Cortex of kidney (tissue), 1 donor: ENCODE data around the gene AP1S2.
A peak's percentile ranks its signal among the peaks of the same experiment; 100 is the strongest.
"Not testable (repeated sequence)": the region's sequence is repeated elsewhere in the genome, so short reads cannot be mapped to it uniquely, and the experiment has no call there.

Experiments used
- DNase-seq: peaks from one replicate; lab custom pipeline; 2025; lab: John Stamatoyannopoulos, UW

AP1S2 gene

DNA sequence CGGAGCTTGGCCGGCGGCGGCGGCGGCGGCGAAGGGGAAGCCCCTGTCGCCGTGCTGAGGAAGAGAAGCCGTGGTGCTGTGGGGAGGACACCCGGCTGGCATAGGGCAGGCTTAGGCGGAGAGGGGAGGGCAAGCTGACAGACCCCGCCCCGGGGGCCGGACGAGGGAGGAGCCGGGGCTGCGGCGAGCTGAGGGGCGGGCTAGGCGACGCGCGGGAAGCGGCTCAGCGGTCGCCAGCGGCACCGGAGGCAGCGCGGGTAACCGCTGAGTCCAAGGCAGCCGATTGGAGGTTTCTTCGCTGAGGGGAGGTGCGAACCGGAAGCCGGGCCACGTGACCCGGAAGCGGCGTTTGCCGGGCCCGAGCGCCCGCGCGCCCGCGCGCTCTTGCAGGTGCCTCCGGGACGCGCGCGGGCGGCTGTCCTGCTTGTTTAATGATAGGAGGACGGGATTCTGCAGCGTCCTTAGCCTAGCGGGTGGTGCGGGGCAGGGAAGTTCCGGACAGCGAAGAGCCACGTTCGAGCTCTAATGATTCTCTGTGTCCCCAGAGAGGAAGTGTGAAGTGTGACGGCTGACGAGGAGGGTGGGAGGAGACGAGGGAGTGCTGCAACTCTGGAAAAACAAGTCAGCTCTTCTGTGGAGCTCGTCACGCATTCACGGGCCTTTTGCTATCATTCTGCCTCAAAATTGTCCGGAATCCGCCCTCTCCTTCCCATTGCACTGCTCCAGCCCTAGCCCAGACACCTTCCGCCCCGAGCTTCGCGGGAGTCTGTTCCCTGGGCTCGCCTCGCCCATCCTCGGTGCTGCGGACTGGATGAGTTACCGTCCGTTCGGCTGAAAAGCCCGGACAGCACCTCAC is at the start of gene AP1S2:
Gene AP1S2, minus strand, starts transcription at position 102 of the 856 bp plus-strand sequence. CDS start 2,289 bp downstream, outside the sequence.
- peak; percentile 14 for DNase-seq

DNA sequence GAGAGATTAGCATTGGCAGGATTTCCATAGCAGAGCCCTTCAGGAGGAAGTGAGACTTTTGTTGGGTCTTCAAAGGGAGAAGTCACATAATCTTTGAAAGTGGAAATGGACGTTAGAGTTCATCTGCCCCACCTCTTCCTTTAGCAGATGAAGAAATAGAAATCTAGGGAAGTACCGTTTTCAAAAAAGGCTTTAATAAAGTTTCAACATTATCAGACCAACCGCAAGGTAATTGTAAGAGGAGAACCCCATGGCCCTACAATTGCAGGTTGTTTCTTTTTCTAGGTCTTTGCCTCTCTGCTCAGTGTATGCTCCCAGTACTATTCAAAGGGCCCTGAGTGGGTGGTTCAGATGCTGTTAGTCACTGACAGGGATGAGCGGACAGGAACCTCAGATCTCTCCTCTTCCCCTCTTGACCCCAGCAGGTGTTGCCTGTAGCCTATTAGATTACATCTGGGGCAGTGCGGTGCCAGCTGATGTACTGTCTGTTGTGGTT is 48.6 kb upstream of the AP1S2 start:
- no peak for DNase-seq

DNA sequence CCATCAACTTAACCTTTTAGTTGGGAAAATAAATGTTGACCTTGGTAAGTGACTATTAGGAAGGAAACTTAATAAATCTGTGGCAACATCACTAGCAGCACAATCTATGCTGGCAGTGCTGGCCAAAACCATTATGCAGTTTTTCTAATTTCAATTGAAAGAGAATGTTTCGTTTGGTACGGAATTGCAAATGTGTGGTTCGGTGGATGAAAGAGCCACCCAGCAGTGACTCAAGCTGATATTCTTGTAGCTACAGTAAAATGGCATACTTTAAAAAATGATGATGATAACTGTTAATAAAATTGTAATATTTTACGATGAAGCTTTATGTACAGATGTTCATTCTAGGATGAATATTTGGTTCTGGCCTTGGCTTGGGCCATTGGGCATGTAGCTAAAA is 40.7 kb upstream of the AP1S2 start:
- DNase-seq: no peak

DNA sequence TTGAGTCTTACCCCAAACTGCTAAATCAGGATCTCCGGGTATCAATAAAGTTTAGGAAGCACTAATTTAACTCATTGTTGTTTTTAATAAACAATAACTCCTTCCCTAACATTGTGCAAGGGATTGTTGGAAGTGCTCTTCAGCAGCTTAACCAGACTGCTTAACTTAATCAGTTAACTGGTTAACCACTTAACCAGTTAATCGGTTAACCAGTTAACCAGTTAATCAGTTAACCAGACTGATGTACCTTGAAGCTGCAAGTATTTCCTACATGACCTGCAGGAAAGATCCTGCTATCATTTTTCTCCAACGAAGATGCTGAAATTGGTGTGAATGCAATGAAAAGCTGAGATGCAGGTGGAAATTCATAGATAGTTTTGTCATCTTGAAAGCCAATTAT is 40.1 kb upstream of the AP1S2 start:
- no peak for DNase-seq

DNA sequence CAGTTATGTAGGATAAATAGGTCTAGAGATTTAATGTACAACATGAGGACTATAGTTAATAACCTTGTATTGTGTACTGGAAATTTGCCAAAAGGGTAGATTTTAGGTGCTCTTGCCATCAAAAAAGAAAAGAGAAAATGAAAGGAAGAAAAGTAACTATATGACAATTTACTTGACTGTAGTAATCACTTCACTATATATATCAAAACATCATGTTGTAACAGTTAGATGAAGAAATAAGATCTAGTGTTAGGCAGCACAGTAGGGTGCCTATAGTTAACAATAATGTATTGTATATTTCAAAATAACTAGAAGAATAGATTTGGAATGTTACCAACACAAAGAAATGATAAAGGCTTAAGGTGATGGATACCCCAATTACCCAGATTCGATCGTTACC is 35.9 kb upstream of the AP1S2 start:
- no peak for DNase-seq

DNA sequence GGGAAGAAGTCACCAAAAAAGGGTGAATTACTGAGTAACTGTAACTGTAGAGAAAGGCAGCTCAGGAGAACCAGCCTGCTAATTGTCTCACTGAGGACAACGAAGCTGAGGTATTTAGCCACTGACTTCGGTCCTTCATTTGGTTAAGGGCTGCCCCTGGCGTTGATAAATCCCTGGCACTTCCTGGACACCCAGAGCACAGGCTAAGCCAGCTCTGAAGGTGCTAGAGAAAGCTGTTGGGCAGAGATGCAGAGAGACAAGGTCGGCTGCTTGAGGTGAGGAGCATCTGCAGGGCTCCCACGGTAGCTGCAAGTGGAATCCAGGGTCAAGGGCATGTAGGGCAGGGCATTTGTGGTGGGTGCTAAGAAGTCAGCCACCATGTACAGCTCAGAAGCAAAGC is 33.4 kb upstream of the AP1S2 start:
- DNase-seq: no peak

DNA sequence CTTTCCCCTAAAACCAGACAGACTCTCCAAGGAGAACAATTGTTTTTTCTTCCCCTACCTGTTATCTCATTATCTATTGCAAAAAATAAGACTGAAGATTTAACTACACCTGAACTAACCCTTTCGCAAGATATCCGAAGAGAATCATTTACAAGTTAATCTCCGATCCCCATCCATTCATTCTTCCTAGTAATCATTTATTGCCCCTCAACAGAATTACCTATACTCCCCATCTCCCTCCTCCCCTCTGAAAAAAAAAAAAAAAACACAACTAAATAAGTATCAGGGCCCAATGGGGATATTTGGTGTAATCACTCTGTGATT is 28.9 kb upstream of the AP1S2 start:
- no peak for DNase-seq

DNA sequence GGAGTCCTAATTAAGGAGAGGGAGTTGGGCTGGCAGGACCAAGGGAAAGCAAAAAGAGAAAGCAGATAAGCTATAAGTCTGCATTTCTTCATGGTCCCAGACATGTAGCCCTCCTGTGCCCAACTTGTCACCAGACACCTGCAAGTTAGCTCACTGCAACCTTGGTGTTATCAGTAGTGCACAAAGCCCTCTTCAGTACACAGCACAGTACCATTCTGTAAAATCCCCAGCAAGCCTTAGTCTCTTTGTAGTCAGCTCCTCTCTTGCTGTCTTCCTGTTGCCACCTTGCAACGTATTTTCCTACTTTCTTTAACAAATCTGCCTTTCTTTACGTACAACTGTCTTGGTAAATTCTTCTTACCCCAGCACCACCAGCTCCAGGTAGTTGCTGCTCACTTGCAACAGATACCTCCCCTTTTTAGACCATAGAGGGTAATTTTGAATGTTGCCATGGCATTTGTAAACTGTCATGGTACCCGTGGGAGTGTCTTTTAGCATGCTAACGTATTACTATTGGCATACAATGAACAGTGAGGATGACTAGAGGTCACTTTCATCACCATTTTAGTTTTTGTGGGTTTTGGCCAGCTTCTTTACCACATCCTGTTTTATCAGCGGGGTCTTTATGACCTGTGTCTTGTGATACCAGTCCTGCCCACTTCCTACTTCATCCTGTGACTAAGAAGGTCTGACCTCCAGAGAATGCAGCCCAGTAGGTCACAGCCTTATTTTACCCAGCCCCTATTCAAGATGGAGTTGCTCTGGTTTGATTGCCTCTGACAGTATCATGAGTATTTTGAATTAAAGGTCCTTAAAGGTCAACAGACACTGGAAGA is 28.3 kb upstream of the AP1S2 start:
- no peak for DNase-seq

DNA sequence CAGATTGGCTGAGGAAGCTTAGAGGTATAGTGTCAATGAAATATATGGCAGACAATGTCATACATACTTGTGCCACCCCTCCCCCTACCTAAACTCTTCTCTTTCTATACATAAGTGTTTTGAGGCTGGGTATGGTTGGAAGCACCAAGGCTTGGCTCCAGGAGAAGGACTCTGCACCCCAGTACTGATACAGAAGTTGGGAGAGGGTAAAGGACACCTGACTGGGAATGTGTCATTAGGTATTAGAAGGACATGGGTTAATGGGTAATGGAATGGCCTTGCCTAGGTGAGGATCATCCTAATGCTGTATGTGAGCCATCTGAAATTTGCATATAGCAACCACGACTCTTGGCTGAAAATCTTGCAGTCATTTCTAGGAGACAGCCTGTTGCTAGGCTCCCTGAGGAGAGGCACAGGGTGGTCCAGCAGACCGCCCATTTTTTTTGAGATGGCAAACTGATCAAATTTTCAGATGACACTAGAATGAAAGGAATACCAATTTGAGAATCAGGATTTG is 26.8 kb upstream of the AP1S2 start:
- DNase-seq: no peak

DNA sequence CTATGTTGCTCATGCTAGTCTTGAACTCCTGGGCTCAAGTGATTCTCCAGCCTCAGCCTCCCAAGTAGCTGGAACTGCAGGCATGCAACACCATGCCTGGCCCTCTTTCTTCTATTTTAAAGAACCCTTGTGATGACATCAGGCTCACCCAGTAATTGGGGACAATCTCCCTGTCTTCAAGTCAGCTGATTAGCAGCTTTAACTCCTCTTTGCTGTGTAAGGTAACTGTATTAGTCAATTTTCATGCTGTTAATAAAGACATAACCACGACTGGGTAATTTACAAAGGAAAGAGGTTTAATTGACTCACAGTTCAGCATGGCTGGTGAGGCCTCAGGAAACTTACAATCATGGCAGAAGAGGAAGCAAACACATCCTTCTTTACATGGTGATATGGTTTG is 23.3 kb upstream of the AP1S2 start:
- DNase-seq: not testable (repeated sequence)

DNA sequence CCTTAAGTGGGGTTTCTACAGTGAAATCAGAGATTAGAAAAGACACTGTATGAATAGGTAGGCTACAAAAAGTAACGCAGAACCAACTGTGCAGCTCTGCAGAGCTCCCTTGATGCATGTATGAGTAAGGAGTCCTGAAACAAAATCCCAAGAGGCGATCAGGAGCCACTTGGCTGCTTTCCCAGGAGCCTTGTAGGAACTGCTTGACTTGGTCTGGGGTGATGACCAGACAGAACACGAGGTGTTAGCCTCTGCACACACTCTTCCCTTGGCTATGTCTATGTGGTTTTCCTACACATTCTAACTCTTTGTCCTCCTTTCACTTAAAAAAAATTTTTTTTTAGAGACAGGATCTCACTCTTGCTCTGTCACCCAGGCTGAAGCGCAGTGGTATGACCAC is 22.8 kb upstream of the AP1S2 start:
- no peak for DNase-seq

DNA sequence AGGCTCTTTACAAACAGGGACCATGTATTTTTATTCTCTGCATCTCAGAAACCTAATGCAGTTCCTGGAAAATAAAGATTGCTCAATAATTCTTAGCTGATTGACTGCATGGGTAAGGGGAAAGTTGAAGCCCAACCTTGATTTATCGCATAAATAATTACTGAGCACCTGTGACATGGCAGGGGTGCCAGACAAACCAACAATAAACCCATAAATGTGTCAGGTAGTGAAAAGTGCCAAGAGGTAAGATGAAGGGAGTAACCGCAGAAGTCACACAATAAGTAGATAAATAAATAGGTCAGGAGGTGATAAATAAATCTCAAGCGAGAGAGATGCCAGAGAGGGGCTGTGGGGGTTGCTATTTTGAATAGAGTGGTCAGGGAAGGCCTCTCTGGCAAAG is 20.1 kb upstream of the AP1S2 start:
- DNase-seq: no peak

DNA sequence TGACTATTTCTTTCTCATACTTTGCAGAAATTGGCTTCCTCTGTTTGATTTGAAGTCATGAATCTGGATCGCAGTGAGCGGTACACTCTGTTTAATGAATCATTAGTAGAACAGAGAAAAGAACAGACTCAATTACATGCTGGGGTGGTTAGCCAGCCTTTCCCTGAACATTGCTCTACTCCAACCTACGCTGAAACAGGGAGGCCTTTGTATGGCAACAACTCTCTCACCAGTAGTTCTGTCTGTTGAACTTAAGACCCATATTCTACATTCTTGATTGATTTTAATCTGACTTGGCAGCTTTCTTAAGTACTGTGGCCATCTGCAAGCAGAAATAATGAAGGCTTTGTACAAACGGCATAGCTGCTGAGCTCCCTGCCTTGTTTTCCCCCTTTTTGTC is 19.0 kb upstream of the AP1S2 start:
- DNase-seq: no peak

DNA sequence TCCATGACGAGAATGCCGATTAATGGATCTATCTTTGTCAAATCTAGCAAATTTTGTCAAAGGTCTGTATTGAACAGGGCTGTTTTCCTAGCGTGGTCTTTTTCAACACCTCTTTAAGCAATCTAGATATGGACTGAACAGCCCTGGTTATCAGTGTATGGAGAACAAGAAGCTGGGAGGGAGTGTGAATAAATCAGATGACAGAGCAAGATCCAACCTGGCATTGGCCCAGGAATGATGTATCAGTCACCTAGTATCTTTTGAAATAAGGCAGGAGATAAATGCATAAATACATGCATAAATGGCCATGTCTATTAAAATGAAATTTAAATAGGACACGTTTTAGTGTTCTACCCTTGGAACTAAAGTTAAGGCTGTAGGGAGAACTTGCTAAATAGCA is 15.7 kb upstream of the AP1S2 start:
- no peak for DNase-seq

DNA sequence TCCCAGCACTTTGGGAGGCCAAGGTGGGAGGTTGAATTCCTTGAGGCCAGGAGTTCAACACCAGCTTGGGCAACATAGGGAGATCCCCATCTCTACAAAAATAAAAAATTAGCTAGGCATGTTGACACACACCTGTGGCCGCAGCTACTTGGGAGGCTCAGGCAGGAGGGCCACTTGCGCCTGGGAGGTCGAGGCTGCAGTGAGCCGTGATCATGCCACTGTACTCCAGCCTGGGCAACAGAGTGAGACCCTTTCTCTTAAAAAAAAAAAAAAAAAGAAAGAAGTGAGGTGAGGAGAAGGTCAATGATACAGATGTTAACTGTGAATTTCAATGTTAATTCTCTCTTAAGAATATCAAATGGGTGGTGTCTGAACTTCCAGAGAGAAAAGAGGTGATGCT is 15.1 kb upstream of the AP1S2 start:
- DNase-seq: no peak

DNA sequence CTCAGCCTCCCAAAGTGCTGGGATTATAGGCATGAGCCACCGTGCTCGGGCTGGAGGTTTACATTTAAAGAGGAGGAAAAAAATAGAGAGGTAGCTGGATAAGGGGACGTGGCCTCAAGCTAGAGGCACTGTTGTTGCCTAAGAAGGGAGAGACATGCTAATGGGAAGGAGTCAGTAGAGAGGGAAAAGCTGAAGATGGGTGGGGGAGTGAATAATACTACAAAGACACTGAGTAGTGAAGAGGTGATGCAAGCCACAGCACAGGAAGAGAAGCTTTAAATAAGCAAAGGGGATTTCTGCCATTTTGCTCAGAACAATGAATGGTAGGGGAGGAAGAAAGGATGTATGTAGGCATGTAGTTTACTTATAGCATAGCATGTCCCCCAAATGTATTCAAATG is 11.5 kb upstream of the AP1S2 start:
- DNase-seq: no peak

DNA sequence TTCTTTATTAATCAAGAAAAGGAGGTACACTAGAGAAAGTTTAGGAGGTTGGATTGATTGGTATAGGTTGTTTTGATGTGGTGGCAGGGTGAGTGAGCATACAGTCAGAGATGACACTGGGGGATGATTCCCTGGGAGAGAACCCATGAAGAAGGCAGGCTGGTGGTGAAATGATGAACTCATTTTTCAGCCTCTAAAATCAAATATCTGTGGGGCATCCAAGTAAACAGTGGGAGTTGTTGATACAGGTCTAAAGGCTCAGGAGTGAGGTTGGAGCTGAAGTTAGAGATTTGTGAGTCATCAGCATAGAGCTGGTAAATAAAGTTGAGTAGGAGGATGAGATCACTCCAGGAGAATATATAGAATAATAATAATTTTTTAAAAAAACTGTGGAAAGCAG is 10.0 kb upstream of the AP1S2 start:
- no peak for DNase-seq

DNA sequence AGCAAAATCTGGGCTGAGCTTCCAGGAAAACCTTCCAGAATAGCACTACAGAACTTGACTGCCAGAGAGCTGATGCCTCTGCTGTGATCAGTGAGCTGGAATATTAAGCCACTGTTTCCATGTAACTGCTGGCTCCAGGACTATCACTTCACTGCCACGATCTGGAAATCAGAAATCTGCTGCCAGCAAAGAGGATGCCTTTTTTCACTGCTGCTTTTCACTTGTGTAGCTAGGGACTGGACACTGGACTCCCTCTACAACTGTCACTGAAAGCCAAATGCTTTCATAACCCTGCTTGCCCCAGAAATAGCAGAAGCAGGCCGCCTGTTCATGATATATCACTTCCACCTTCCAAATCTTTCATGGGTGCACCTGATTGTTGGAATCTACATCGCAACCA is 9.4 kb upstream of the AP1S2 start:
- no peak for DNase-seq

DNA sequence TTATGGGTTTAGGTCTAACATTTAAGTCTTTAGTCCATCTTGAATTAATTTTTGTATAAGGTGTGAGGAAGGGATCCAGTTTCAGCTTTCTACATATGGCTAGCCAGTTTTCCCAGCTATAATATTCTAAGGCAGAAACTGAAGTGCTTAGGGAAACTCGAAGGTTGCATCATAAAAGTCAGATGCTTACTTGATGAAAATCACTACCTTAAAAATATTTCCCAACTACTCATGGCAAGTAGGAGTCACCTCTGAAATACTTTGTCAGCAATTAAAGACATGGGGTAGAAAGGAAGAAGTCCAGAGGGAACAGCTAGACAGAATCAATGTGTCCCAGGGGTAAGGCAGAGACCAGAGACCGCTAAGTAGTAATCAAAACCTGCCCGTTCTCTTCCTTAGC is 6.3 kb upstream of the AP1S2 start:
- no peak for DNase-seq

DNA sequence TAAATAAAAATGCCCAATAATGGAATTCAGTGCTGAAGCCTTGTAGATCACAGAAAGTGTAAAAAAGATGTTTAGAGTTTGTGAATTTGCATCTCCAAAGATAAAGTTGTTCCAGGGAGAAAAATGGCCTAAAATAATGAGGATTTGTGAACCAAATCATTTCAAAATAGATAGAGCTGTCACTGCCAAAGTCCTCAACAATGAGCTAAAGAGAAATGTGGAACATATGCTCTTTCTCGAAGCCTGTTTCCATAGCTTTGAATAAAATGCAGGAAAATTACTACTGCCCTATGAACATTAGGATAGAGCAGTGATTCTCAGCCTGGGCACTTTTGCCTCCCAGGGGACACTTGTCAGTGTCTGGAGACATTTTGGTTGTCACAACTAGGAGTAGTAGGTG is 3.4 kb upstream of the AP1S2 start:
- DNase-seq: no peak

DNA sequence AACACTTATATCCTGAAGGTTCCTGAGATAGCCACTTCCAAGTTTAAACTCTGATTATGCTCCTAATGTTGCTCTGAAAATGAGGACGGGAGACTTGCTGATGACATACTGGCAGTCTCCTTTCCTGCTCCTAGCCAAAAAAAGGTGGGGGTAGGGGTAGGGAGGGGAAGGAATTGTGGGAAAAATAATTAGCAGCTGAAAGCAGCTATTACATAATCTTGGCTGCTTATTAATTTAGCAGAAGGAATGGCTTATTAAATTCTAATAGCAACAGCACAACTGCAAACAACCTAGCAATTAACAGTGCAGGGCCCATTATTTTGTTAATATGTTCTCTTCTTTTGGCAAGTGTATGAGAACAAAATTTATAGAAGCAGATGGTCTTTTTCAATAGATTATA is 2.0 kb upstream of the AP1S2 start:
- no peak for DNase-seq

DNA sequence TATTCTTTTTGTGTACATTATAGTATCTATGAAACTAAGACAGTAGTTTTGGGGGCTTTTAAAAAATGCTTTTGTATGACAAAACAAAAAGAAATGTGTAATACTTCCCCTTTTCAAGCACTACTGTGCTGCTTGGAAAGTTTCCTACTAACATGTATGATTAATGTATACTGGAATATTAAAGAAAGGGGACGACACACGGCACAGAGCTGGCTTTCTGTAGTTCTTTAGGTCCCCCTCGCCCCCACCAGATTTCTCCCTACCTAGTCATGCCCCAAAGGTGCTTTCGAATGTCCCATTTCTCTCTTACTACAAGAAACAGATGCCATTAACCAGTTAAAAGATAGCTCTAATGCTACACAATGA is 1.6 kb upstream of the AP1S2 start:
- no peak for DNase-seq

DNA sequence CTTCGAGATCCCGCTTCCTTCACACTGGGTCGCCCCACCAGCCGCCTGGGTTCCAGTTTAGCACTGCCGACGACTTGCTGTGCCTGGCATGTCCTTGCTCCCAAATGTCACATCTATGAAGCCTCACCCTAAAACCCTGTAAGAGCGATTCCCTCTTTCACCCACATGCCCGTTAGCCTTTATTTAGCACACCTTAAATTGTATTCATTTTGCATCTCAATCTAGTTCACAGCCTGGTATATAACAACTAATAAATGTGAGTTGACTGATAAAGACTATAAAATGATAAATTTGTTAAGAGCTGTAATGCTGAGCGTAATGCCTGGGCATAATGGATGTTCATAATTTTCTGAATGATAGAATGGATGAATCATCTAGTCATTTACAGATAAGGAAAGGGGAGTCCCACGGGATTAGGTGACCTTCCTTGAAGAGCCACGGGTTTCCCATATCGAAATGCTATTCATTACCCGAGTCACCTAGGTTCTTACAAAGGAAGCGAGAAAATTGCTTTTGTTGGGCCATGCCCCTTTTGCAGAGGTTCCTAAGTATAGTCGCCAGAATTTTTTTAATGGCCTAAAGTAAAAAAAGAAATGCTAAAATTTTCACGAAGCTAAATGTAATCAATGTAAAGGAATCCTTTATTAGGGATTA is 1.1 kb upstream of the AP1S2 start:
- DNase-seq: no peak
